CD4-positive, CD25-positive, alpha-beta regulatory T cell (primary cell): ENCODE data around the gene PKN2. TPM values are rescaled to one million over a fixed set of nuclear protein-coding genes. Genes with fewer than 3 reads are reported as not detected.
"Not testable (repeated sequence)": the region's sequence is repeated elsewhere in the genome, so short reads cannot be mapped to it uniquely, and the experiment has no call there.

Experiments used
- ATAC-seq, 2 donors: fragments of 150-1000 bp; cut with Tn5 transposase; one replicate each; pipeline ENCODE4 v1.10.0; 2021; ENCODE audit warnings: low read depth in 2 of 2, moderate number of reproducible peaks in 2 of 2, moderate library complexity in 1 of 2
- DNase-seq, 3 donors: peaks; one replicate each; pipeline versions ENCODE4 v3.0.0 to v3.0.0-alpha.2; 2012 to 2022; ENCODE audit warnings: mixed read lengths in 1 of 3
- H3K27ac ChIP-seq: one replicate; pipeline ENCODE4 v1.7.0; 2013; ENCODE audit warnings: mild to moderate bottlenecking, low read length; ENCODE audit not compliant: insufficient read depth, poor library complexity, severe bottlenecking
- H3K27me3 ChIP-seq: one replicate; pipeline ENCODE4 v1.7.0; 2013; ENCODE audit warnings: low read length; ENCODE audit not compliant: control insufficient read depth, insufficient read depth
- H3K36me3 ChIP-seq: one replicate; pipeline ENCODE4 v1.7.0; 2013; ENCODE audit warnings: mild to moderate bottlenecking, low read length, moderate library complexity; ENCODE audit not compliant: control insufficient read depth, insufficient read depth
- H3K4me1 ChIP-seq: 2 replicates; pipeline ENCODE4 v1.7.0; 2013; ENCODE audit warnings: mild to moderate bottlenecking, low read length; ENCODE audit not compliant: insufficient read depth, control insufficient read depth, poor library complexity, severe bottlenecking
- H3K4me3 ChIP-seq: one replicate; pipeline ENCODE4 v1.7.0; 2013; ENCODE audit warnings: low read depth, mild to moderate bottlenecking, low read length, moderate library complexity
- H3K9me3 ChIP-seq, 2 experiments: 1 replicate in 1 of 2; 2 replicates in 1 of 2; pipeline ENCODE4 v1.7.0; 2013; ENCODE audit warnings: low read length in 2 of 2, mild to moderate bottlenecking in 1 of 2, moderate library complexity in 1 of 2; ENCODE audit not compliant: control insufficient read depth in 2 of 2
- H3K27ac Mint-ChIP-seq, 3 donors: one replicate each; pipeline ENCODE4 v1.8.0; 2020 to 2022; ENCODE audit warnings: mild to moderate bottlenecking in 3 of 3, mixed read lengths in 3 of 3, moderate library complexity in 2 of 3
- H3K27me3 Mint-ChIP-seq: one replicate; pipeline ENCODE4 v1.8.0; 2022; ENCODE audit warnings: mild to moderate bottlenecking, mixed read lengths
- H3K36me3 Mint-ChIP-seq: one replicate; pipeline ENCODE4 v1.8.0; 2020; ENCODE audit warnings: mixed read lengths
- H3K4me1 Mint-ChIP-seq, 4 donors: one replicate each; pipeline ENCODE4 v1.8.0; 2020 to 2022; ENCODE audit warnings: mixed read lengths in 4 of 4, mild to moderate bottlenecking in 1 of 4
- H3K4me3 Mint-ChIP-seq, 4 donors: one replicate each; pipeline ENCODE4 v1.8.0; 2020 to 2022; ENCODE audit warnings: mild to moderate bottlenecking in 4 of 4, mixed read lengths in 4 of 4, moderate library complexity in 3 of 4
- H3K9me3 Mint-ChIP-seq, 7 donors: one replicate each; pipeline ENCODE4 v1.8.0; 2020 to 2022; ENCODE audit warnings: mixed read lengths in 7 of 7, mild to moderate bottlenecking in 3 of 7, moderate library complexity in 2 of 7
- polyA plus RNA-seq, 4 donors: library from polyadenylated mRNA; unstranded; fragments of 300-500 nt; fragmentation: Illumina TruSeq; gene quantifications; one replicate each; pipeline ENCODE4 v1.2.3, GENCODE V29; 2021
- total RNA-seq: library from RNA; stranded (reverse); gene quantifications from one replicate; pipeline ENCODE4 v1.2.3, GENCODE V29; 2022

PKN2 gene
- total and polyA plus RNA-seq, 5 donors from 2014 or later = 6.7 to 41.9 (median 7.5) TPM

- DNase-seq = not testable (repeated sequence)
These were observed 196.6 kb downstream of the PKN2 start for GRCh38 chr1:88880717-88881116.

GRCh38 chr1:88883156-88883555, 199.1 kb downstream of the PKN2 start:
- no peaks in the 10 kb centered on the region for H3K9me3 ChIP-seq
- Mint-ChIP-seq H3K27me3 (no peaks in the 10 kb centered on the region), H3K9me3 (no peaks in the 10 kb centered on the region), H3K4me1 (peaks cover 20 to 72% (median 44%) of the 10 kb centered on the region in 4 donors), H3K36me3 (peaks cover 28% of the 10 kb centered on the region), H3K4me3 (peak overlapping the region in 2 of 4 donors; percentile 46 to 48), H3K27ac (peak overlapping the region; percentile 9 to 47 (median 15))
- DNase-seq (no peak), ATAC-seq (no peak)
- H3K4me3 ChIP-seq = peak overlapping the region; percentile 4
- peaks cover 78% of the 10 kb centered on the region for H3K36me3 ChIP-seq
- H3K4me1 ChIP-seq = peaks cover 16% of the 10 kb centered on the region
- no peak overlapping the region for H3K27ac ChIP-seq
- no peaks in the 10 kb centered on the region for H3K27me3 ChIP-seq

More at GRCh38 chr1:88880717-88881116, 196.6 kb downstream of the PKN2 start:
- not testable (repeated sequence) for H3K9me3 ChIP-seq, H3K27me3 Mint-ChIP-seq, H3K27me3 ChIP-seq, H3K27ac ChIP-seq, H3K4me3 Mint-ChIP-seq, H3K9me3 Mint-ChIP-seq, ATAC-seq, H3K4me3 ChIP-seq
- peaks cover 28 to 74% (median 42%) of the 10 kb centered on the region in 4 donors for H3K4me1 Mint-ChIP-seq
- H3K4me1 ChIP-seq = peaks cover 18% of the 10 kb centered on the region
- H3K27ac Mint-ChIP-seq = peak overlapping the region in 1 of 3 donors; percentile 79
- H3K36me3 ChIP-seq = peaks cover 67% of the 10 kb centered on the region
- peaks cover 20% of the 10 kb centered on the region for H3K36me3 Mint-ChIP-seq

Other genes starting within 250 kb of the PKN2 start
- 73.6 TPM for gene GTF2B, start 207.3 kb downstream of the PKN2 start, total RNA-seq
- 10 to 100 TPM; 66.0 to 89.4 (median 76.0) TPM for gene GTF2B, start 207.3 kb downstream of the PKN2 start, polyA plus RNA-seq